Measurements from ENCODE around the gene ECSCR. TPM values are rescaled to one million over a fixed set of nuclear protein-coding genes. Genes with fewer than 3 reads are reported as not detected.

The ECSCR gene
- total and polyA plus RNA-seq, 4 donors: 10.3 to 63.2 (median 22.8) TPM

DNA sequence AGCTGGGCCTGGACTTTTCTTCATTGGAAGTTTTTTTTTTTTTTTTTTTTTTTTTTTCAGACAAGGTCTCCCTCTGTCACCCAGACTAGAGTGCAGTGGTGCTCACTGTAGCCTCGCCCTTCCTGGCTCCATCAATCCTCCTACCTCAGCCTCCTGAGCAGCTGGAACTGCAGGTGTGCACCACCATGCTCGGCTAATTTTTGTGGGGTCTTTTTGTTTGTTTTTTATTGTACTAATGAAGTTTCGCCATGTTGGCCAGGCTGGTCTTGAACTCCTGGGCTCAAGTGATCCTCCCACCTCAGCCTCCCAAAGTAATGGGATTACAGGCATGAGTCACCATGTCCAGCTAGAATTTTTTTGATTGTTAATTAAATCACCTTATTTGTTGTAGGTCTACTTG is 26.9 kb downstream of the ECSCR start:
- DNase-seq (ENCODE audit: low read depth in 4 of 6, low spot score in 6 of 6): no peak
- H3K9me3 ChIP-seq (ENCODE audit: control insufficient read depth, insufficient read depth, low read length): no peaks in the 10 kb centered on the region
- no CpG with 5 or more reads among the region's 3 CpGs for WGBS (ENCODE audit: insufficient coverage)
- peaks cover 33% of the 10 kb centered on the region for H3K36me3 ChIP-seq (ENCODE audit: control insufficient read depth, insufficient read depth, low read length)
- H3K4me3 ChIP-seq (ENCODE audit: low read depth, low read length): no peak overlapping the region
- H3K27me3 ChIP-seq (ENCODE audit: control insufficient read depth, insufficient read depth, low read length): no peaks in the 10 kb centered on the region
- H3K27ac ChIP-seq (ENCODE audit: low read depth, low read length): no peak overlapping the region
- peaks cover 17% of the 10 kb centered on the region for H3K4me1 ChIP-seq (ENCODE audit: control insufficient read depth, insufficient read depth, low read length)

DNA sequence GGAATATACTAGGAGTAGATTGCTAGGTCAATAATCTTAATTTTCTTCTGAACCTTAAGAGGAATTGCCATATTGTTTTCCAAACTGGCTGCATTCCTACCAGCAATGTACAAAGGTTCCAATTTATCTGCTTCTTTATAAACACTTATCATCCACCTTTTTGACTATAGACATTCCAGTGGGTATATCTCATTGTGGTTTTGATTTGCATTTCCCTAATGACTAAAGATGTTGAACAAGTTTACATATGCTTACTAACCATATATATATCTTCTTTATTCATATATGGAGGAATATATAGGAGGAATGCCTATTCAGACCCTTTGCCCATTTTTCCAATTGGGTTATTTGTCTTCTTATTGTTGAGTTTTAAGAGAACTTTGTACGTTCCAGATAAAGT is 30.8 kb downstream of the ECSCR start:
- no peak for DNase-seq (ENCODE audit: low read depth in 4 of 6, low spot score in 6 of 6)
- no CpG with 5 or more reads among the region's 1 CpG for WGBS (ENCODE audit: insufficient coverage)
- no peaks in the 10 kb centered on the region for H3K4me1 ChIP-seq (ENCODE audit: control insufficient read depth, insufficient read depth, low read length)
- no peaks in the 10 kb centered on the region for H3K9me3 ChIP-seq (ENCODE audit: control insufficient read depth, insufficient read depth, low read length)
- no peak overlapping the region for H3K4me3 ChIP-seq (ENCODE audit: low read depth, low read length)
- H3K36me3 ChIP-seq (ENCODE audit: control insufficient read depth, insufficient read depth, low read length): peaks cover 45% of the 10 kb centered on the region
- no peak overlapping the region for H3K27ac ChIP-seq (ENCODE audit: low read depth, low read length)
- H3K27me3 ChIP-seq (ENCODE audit: control insufficient read depth, insufficient read depth, low read length): no peaks in the 10 kb centered on the region

DNA sequence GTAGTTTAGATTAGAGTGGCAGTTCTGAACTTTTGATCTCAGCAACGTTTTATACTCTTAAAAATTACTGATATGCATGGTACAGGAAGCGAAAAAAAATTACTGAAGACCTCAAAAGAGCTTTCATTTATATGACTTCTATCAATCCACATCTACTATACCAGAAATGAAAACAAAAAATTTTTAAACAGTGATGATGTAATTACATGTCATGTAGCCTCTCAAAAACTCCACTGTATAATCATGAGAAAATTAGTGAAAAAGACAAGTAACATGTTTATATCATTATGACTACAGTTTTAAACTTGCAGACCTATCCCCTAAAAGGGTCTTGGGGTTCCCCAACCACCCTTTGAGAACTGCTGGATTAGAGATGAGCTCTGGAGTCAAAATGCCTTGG is 32.5 kb downstream of the ECSCR start:
- peaks cover 45% of the 10 kb centered on the region for H3K36me3 ChIP-seq (ENCODE audit: control insufficient read depth, insufficient read depth, low read length)
- no peak overlapping the region for H3K27ac ChIP-seq (ENCODE audit: low read depth, low read length)
- no peaks in the 10 kb centered on the region for H3K27me3 ChIP-seq (ENCODE audit: control insufficient read depth, insufficient read depth, low read length)
- DNase-seq (ENCODE audit: low read depth in 4 of 6, low spot score in 6 of 6): no peak
- no peaks in the 10 kb centered on the region for H3K4me1 ChIP-seq (ENCODE audit: control insufficient read depth, insufficient read depth, low read length)
- WGBS (ENCODE audit: insufficient coverage): no CpG with 5 or more reads among the region's 2 CpGs
- H3K9me3 ChIP-seq (ENCODE audit: control insufficient read depth, insufficient read depth, low read length): no peaks in the 10 kb centered on the region
- no peak overlapping the region for H3K4me3 ChIP-seq (ENCODE audit: low read depth, low read length)

DNA sequence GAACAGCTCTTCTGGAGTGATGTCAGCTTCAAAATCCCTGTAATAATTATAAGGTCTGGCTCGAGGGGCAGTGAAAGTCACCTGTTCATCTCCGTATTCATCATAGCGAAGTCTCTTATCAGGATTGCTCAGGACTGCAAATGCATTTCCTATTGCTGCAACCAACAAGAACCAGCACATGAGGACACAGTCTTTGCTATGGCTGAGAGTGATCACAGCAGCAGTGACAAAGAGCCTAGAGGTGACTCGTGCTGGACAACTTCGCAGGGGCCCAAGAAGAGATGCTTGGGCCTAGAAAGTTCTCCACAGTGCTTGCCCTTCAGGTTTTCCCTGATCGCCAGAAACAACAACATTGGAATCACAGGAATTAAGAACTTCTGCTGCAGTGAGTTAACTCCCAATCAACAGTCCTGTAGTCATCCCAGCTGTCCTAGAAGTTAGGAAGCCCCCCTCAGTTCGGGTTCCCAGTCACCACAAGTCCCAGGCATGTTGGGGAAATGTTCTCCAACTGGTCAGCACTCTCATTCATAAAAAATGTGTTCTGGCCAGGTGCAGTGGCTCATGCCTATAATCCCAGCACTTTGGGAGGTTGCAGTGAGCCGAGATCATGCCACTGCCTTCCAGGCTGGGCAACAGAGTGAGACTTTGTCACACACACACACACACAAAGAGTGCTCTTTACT is 36.2 kb downstream of the ECSCR start:
- Histone ChIP-seq H3K36me3 (ENCODE audit: control insufficient read depth, insufficient read depth, low read length) (peaks cover 44% of the 10 kb centered on the region), H3K9me3 (ENCODE audit: control insufficient read depth, insufficient read depth, low read length) (no peaks in the 10 kb centered on the region), H3K27me3 (ENCODE audit: control insufficient read depth, insufficient read depth, low read length) (no peaks in the 10 kb centered on the region), H3K4me3 (ENCODE audit: low read depth, low read length) (no peak overlapping the region), H3K27ac (ENCODE audit: low read depth, low read length) (no peak overlapping the region), H3K4me1 (ENCODE audit: control insufficient read depth, insufficient read depth, low read length) (no peaks in the 10 kb centered on the region)
- DNase-seq (ENCODE audit: low read depth in 4 of 6, low spot score in 6 of 6): no peak
- WGBS (ENCODE audit: insufficient coverage): 97% methylated on average over 8 of the region's 8 CpGs

DNA sequence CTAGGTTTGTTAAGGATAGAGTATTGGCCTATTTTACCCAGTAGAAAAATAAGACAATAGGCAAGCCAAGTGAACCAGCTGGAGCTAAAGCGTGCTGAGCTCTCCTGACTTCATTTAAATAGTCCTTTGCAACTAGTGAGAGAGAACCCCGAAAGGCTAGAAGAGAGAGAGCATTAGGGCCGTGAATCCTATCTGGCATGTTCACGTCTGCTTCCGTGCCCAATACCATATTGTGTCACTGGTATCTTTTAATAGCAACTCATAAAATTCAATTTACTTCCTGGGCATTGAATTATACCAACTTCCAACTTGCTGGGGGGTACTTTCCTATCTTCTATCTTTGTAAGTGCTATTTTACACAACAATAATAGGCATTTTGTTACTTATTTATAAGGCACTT is 37.0 kb downstream of the ECSCR start:
- Histone ChIP-seq H3K36me3 (ENCODE audit: control insufficient read depth, insufficient read depth, low read length) (peaks cover 50% of the 10 kb centered on the region), H3K4me1 (ENCODE audit: control insufficient read depth, insufficient read depth, low read length) (no peaks in the 10 kb centered on the region), H3K27me3 (ENCODE audit: control insufficient read depth, insufficient read depth, low read length) (no peaks in the 10 kb centered on the region), H3K27ac (ENCODE audit: low read depth, low read length) (no peak overlapping the region), H3K4me3 (ENCODE audit: low read depth, low read length) (no peak overlapping the region), H3K9me3 (ENCODE audit: control insufficient read depth, insufficient read depth, low read length) (no peaks in the 10 kb centered on the region)
- no CpG with 5 or more reads among the region's 5 CpGs for WGBS (ENCODE audit: insufficient coverage)
- no peak for DNase-seq (ENCODE audit: low read depth in 4 of 6, low spot score in 6 of 6)

DNA sequence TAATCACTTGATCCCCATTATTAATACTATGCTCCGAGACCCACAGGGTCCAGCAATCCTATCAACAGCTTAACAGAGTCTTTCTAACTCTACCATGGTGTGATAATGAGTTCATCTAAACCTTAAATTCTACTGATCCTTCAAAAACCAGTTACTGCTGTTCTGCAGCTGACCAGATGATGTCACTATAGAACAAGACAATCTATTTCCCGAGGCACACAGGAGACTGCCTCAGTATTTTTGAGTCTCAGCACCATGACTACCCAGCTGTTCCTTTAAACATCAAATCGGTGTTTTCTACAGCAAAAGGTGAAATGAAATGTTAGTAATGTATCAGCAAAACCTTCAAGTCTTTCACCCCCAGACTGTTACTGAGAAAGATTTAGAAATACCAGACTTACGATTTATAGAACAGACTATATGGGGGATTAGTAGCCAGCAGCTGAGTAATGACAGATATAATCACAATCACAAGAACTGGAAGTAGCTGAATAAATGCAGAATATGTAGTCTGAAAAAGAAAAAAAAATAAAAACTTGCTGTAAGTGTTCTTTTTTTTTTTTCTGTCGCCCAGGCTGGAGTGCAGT is 40.1 kb downstream of the ECSCR start:
- Histone ChIP-seq H3K9me3 (ENCODE audit: control insufficient read depth, insufficient read depth, low read length) (no peaks in the 10 kb centered on the region), H3K27me3 (ENCODE audit: control insufficient read depth, insufficient read depth, low read length) (no peaks in the 10 kb centered on the region), H3K4me3 (ENCODE audit: low read depth, low read length) (no peak overlapping the region), H3K36me3 (ENCODE audit: control insufficient read depth, insufficient read depth, low read length) (peaks cover 53% of the 10 kb centered on the region), H3K27ac (ENCODE audit: low read depth, low read length) (no peak overlapping the region), H3K4me1 (ENCODE audit: control insufficient read depth, insufficient read depth, low read length) (peaks cover 9% of the 10 kb centered on the region)
- WGBS (ENCODE audit: insufficient coverage): 0% methylated on average over 1 of the region's 5 CpGs
- DNase-seq (ENCODE audit: low read depth in 4 of 6, low spot score in 6 of 6): peak in 3 of 6 donors; percentile 58 to 92 (median 86)

DNA sequence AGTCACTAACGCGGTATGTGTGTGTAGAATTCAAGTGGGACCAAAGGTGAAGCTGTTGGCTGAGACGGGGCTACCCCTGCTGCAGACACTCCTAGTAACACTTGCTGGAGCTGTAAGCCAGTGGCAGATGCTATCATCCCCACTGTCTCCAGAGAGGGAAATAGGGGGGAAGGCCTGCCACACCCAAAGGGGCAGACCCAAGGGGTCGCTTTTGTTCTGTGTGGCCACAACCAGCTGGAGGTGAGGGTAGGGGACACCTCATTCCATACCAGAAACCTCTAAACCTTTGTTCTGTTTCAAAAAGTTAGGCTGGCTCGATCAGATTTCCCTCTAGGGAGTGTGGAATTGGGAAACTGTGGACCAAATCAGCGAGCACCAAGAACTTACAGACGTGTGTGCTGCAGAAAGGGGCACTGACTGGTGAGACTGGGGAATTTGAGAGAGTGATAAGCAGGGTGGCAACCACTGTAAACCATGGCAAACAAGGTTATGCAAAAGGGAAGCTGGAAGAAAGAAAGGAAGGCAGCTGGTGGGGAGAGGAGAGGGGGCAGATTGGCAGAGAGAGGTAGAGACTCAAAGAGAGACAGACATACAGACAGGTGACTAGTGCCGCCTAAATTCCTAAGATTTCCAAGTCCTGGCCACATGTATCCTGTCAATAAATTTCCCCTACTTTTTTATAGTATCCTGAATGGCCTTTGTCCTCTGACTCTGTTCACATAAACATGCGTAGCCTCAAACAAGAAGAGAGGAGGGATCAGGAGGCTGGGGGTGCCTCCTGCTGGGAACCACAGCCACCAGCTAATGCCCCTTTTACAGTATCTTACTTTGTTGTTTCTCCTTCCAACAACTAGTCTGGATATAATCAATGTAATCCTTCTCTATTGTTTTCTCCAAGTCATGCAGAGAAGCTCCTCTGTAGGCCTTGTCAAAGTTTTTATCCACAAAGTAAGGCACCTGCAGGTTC is 43.0 kb downstream of the ECSCR start:
- Histone ChIP-seq H3K4me3 (ENCODE audit: low read depth, low read length) (no peak overlapping the region), H3K36me3 (ENCODE audit: control insufficient read depth, insufficient read depth, low read length) (peaks cover 45% of the 10 kb centered on the region), H3K27ac (ENCODE audit: low read depth, low read length) (no peak overlapping the region), H3K4me1 (ENCODE audit: control insufficient read depth, insufficient read depth, low read length) (peaks cover 32% of the 10 kb centered on the region), H3K9me3 (ENCODE audit: control insufficient read depth, insufficient read depth, low read length) (no peaks in the 10 kb centered on the region), H3K27me3 (ENCODE audit: control insufficient read depth, insufficient read depth, low read length) (no peaks in the 10 kb centered on the region)
- WGBS (ENCODE audit: insufficient coverage): 61% methylated on average over 5 of the region's 9 CpGs
- no peak for DNase-seq (ENCODE audit: low read depth in 4 of 6, low spot score in 6 of 6)

DNA sequence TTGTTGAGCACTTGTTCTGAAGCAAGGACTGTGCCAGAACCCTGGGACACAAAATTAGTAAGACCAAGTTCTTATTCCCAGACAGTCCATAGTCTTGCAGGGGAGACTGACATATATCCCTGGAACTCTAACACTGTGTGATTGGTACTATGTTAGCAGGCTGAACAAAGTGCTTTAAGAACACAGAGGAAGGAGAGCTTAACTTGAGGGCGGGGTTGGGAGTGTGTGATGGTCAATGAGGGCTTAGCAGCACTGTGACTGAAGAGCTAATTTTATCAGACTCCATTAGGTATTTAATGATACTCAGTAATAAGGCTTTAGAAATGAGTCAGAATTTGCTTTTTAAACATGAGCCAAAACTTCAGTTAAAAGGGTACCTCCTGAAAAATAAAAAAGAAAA is 43.8 kb downstream of the ECSCR start:
- H3K4me1 ChIP-seq (ENCODE audit: control insufficient read depth, insufficient read depth, low read length): peaks cover 38% of the 10 kb centered on the region
- no peak overlapping the region for H3K27ac ChIP-seq (ENCODE audit: low read depth, low read length)
- no CpG with 5 or more reads among the region's 1 CpG for WGBS (ENCODE audit: insufficient coverage)
- DNase-seq (ENCODE audit: low read depth in 4 of 6, low spot score in 6 of 6): no peak
- no peaks in the 10 kb centered on the region for H3K9me3 ChIP-seq (ENCODE audit: control insufficient read depth, insufficient read depth, low read length)
- H3K4me3 ChIP-seq (ENCODE audit: low read depth, low read length): no peak overlapping the region
- H3K36me3 ChIP-seq (ENCODE audit: control insufficient read depth, insufficient read depth, low read length): peaks cover 38% of the 10 kb centered on the region
- no peaks in the 10 kb centered on the region for H3K27me3 ChIP-seq (ENCODE audit: control insufficient read depth, insufficient read depth, low read length)

DNA sequence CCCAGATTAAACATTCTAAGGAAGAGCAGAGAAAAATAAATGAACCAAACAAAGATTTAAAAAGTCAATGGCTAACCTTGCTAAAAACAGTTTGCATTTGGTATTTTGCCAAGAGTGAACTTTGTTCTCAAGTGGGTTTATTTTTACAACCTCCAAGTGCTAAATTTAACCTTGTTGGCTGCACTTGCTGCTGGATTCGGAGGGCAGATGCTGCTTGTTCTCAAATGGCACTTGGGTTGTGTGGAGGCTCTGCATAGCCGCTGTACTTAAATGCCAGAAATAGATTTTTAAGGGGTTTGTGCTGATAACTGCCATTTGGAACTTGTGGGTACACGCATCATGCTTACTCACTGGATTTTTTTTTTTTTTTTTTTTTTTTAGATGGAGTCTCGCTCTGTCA is 45.3 kb downstream of the ECSCR start:
- DNase-seq (ENCODE audit: low read depth in 4 of 6, low spot score in 6 of 6): peak in 1 of 6 donors; percentile 49
- Histone ChIP-seq H3K36me3 (ENCODE audit: control insufficient read depth, insufficient read depth, low read length) (peaks cover 35% of the 10 kb centered on the region), H3K4me3 (ENCODE audit: low read depth, low read length) (no peak overlapping the region), H3K9me3 (ENCODE audit: control insufficient read depth, insufficient read depth, low read length) (no peaks in the 10 kb centered on the region), H3K27ac (ENCODE audit: low read depth, low read length) (peak overlapping the region; percentile 25), H3K4me1 (ENCODE audit: control insufficient read depth, insufficient read depth, low read length) (peaks cover 39% of the 10 kb centered on the region), H3K27me3 (ENCODE audit: control insufficient read depth, insufficient read depth, low read length) (no peaks in the 10 kb centered on the region)
- 56% methylated on average over 2 of the region's 4 CpGs for WGBS (ENCODE audit: insufficient coverage)

All from spinal cord (tissue), 10 donors.